Measurements from ENCODE around the gene PNKD.

PNKD gene

DNA sequence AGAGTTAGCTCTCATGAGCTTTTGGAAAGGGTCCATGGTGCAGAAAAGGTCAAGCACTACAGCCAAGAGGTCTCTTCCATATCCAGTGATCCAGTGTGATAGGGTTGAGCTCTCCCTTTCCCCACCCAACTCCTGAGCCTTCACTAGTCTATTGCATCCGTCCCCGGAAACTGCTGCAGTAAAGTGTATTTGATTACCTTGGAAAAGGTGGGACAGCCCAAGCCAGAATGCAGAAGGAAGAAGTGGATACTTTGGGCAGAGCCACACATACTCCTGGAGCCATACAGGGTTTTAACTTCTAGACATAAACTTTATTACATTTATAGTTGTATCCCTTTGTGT is 3.6 kb downstream of the PNKD start:
- no peak for DNase-seq

DNA sequence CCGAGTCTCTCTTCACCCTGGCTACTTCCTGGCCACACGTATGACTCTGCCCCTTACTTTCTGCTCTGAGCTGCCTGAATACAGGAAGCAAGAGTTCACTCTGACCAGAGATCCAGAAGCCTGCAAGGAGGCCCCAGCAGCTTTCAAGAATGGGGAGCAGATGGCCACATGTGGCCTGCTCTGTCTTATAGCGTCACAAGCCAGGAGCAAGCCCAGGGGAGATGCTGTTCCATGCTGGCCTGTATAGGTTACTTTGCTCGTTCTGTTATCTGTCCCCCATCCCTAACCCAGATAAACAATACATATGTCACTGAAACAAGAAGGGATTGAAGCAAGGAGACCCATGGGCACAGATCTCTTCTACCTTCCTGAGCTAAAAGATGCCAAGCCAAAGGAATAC is 4.3 kb downstream of the PNKD start:
- no peak for DNase-seq

DNA sequence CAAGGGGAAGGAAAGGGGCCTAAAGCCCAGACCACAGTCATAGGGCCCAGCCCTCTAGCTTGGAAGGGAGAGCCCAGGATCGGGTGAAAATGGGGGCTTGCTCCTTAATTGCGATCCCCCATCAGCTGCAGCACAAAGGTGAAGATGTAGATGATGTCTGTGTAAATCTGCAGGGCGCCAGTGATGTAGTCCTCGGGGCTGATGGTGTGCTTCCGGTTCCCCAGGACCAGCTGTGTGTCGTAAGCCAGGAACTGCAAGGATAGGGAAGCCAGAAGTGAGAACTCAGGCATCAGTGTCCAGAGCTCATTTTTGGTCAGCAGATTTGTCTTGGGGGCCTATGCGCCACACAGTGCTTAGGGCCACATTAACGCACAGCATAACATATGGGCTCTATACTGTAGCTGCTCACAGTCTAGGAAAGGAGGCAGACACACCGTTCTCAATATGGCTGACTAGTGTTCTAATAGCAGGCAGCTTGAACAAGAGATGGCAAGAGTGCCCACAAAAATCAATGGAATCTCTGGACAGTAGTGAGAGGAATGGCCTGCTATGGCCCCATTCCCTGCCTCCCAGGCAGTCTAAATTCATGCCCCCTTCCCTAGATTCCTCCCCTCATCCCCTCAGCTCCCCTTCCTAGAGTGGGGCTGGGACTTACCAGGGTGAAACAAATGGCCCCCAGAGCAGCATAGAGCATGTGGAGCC is 5.2 kb downstream of the PNKD start:
- no peak for DNase-seq

DNA sequence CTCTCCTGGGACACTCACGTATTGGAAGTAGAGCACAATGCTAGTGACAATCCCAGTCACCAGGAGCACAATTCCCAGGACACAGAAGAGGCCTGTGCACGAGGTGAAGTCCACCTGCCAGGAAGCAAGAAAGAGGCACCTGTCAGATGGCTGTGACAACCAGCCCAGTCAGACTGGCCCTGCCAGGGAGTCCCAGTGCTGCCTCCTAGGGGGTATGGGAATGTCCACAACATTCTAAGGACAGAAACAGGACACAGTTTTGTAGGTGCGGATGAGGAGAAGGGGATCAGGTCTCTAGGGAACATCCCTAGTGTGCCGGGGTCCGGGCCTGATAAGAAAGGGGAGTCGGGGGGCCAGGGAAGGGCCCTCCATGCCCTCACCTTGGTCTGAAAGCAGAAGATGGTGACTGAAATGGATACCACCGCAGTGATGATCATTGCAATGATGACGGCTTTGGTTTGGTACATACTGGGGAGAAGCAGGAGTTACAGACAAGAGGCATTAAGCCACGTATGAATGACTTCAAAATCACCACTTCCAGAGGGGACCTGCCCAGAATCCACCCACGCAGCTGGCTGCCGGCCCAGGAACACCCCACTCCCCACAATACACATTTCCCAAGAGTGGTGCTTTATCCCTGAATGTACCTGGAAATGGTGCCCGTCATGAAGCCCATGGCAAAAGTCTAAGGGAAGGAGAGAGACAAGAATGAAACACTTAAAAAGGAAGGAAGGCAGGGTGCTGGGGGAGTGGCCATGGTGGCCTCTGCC is 6.9 kb downstream of the PNKD start:
- DNase-seq: no peak

DNA sequence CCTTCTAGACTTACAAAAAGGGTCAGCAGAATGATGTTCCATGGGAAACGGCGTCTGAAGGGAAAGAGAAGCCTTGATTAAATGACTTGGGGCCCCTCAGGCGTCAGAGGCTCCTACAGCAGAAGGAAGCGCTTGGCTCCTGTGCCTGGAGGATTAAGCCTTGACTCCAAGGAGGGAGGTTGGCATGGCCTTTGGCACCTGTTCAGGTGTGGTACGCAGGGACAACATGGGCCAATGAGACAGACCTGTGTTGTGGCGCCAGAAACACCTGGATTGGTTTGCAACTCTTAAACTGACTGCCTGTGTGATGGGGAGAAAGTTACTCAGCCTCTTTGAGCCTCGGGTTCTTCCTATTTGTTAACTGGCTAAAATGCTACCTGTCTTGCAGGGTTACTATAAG is 7.6 kb downstream of the PNKD start:
- DNase-seq: no peak

DNA sequence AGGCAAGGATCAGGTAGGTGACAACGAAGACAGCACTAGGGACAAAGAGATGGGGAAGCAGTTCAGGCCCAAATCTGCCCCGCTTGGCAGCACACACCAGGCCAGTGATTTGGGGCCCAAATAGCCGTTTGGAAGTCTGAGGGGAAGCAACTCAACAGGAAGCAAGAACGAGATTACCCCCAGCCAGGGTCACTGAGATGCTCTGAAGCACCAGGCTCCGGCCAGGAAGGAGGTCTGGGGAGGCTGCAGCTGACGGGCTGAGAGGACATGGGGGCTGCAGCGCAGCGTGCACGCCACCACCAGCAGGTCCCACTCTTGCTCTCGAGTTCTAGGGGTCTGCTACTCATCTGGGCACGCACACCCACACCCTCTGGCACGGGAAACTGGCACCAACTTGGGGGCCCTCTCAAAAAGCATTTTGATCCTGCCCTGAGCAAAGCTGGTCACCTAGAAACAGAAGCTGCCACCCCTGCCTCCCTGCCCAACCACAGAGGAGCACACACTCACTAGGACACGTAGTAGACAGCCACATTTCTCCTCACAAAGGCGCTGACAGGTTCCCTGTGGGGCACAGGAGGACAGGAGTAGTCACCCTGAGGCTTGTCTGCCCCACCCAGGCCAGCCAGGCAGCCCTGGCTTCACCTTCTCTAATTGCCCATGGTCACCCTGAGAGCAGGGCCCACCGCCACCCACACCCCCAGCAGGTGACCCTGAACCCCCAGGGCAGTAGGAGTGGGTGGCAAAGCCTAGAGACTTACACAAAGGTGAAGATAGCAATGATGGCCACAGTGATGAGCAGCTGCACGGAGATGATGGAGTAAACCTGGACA is 8.4 kb downstream of the PNKD start:
- no peak for DNase-seq

DNA sequence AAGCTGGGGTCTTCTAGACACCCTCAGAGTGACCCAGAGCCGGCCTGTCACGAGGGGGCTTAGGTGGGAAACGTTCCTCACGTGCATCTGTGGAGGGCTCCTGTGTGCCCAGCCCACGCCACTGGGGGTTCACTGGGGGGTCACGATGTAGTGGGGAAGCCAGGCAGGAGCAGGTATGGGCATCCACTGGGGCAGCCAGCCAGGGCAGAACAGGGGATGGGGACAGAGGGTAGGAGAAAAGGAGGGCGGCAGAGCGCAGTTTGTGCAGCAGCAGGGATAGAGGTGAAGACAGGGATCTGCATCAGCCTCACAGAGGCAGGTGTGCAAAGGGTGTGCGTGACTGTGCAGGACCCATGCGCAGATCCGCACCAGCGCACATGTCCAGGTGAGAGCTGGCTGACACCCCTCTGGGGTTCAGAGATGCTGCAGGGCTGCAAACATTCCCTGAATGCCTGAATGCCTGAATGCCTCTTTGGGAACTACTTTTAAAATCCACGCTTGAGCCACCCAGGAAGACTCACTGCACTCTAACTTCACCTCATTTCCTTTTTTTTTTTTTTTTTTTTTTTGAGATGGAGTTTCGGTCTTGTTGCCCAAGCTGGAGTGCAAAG is 10.0 kb downstream of the PNKD start:
- no peak for DNase-seq

DNA sequence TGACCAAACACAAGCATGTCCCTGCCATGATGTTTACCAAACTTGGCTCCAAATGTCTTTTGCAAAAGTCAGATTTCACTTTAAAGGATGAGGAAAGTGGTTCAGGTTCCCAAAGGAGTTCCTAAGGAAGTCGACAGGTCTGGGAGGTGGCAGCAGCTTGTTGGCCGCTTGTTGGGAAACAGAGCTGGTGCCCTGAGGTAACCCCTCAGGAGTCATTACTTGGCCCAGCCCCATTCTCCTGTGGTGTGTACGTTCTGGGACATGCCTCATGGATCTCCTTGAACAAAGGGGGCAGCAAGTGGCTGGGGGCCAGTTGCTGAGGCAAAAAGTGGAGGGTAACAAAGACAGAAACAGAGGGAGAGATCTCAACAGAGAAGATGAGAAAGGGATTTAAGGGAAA is 11.1 kb downstream of the PNKD start:
- DNase-seq: no peak

DNA sequence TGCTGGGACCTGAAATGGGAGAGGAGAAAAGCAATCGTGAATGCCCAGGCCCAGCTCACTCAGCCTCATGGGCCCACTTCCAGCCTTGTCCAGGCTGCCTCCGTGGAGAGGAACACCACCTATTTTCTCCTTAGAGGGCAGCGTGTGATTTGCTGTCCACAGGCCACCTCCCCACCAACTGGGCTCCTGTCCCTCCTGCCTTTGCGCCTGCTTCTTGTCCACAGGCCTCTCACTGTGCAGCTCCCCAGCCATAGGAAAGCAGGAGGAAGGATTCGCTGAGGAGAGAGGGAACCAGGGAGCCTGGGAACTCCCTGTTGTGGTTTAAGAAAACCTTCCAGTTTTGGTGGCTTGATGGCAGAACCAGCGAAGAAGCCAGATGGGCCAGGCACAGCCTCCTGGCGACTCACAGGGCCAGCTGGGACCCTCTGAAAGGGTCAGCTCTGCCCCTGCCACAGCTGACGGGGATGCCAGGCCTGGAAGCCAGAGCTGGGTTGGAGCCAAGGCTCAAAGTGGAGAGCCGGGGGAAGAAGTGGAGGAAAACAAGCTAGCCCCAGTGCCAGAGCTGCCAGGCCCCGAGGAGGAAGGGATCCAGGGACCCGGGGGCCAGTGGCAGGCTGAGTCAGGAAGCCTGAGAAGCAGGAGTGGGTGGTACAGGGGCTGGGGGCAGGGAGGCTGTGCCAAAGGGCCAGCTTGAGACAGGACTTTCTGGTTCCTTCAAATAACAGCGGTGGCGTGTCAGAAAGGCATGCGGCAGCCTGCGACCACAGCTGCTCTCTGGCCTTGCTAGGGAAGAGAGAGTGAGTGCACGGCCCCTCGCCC is 12.1 kb downstream of the PNKD start:
- peak; percentile 18 for DNase-seq

DNA sequence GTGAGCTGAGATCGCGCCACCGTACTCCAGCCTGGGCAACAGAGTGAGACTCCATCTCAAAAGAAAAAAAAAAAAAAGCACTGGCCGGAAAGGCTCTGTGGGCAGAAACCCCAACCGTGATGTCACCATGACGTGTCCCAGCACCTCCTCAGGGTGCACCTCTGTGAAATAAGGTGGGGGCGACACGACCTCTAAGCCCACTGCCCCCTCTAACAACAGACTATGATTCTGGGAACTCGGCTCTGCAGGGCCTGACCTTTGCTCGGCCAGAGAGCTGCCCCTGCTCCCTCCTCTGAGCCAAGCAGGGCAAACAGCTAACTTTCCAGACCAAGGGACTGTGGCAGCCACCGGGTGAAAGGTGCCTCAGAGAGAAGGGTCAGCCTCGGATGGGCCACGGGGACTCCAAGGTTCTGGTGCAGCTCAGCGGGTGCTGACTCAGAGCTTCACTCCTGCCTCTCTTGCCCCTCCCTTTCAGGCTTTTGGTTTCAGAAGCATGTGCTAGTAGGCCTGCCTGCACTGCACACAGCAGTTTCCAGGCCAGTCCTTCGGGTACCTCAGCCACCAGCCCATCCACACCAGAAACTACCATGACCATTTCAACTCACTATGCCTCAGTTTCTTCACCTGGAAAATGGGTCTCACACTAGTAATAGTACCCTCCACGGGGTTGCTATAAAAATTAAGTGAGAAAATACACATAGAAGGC is 13.9 kb downstream of the PNKD start:
- DNase-seq: no peak

DNA sequence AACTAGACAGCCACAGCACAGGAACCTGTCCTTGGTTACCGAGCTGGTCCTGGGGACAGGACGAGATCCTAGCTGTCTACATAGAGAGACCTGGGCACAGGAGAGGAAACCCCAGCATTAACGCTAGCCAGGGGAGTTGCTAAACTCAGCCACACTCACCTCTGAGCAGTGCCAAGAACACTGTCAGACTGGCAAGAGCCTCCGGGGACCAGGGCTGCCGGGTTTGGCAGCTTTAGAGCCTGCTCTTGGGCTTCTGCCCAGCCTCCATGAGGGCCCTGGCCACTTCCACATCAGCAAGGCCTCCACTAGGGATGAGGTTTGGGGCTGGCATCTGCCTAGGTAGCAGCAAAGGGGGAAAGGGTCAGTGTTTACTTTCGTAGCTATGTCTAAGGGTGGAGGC is 15.3 kb downstream of the PNKD start:
- DNase-seq: peak; percentile 7

DNA sequence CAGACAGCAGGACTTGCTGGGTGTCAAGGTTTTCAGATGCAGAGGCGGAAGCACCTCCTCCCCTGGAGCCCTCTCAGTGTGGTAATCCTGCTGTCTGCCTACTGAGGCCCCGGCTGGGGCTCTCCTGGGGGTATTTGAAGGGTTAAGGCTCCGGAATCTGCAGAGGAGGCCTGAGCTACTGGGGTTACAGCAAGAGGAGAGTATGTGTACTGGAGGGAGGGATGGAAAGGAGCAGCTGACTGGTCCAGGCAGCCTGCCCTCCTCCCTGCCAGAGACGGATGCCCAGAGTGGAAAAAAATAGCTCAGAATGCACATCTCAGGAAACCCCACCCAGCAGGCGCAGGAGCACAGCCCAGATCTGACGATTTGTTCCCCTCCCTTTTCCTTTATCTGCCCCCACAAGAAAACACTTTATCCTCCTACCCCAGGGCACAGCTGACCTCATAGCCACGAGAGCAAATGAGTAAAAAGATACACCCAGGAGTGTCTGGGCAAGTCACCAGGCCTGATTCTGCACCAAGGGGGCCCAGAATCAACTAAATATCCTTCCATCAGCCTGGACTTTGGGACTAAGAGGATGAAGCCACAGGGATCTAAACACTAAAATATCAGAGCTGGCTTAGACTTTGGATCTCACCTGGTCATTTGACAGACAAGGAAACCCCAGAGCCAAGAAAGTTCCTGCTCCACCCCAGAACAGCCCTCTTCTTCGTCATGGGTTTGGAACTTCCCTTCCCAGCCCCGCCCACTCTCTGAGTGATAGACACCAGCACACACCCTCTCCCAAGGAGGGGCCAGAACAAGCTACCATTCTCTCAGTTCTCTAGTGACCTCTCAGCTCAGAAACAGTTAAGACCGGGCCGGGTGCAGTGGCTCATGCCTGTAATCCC is 16.5 kb downstream of the PNKD start:
- DNase-seq: no peak

DNA sequence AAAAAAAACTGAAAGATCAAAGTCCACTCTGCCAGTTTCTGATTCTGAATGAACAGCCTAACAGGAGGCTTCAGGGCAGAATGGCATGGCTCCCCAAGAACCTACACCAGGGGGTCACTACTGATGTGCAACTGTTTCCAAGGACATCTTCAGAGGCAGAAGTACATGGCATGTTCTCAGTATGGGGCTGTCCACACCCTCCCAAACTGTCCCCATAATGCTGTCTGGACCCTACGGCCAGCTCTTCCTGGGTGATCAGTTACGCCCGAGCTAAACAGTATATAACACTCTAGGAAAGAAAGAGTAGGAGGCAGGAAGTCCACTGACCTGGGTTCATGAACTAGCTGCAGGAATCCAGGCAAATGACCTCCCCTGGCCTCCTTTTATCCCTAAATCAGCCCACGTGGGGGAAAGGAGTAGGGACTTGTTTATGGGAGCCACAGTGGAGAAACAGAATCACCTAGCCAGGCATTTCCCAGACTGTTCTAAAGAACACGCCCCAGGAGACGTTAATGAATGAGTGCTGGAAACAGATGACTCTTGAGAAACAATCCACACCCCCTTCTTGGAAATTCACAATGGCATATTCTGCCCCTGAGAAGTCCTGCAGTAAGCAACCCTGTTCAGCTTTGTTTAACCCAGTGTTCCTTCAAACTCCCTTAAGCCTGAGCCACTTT is 19.5 kb downstream of the PNKD start:
- no peak for DNase-seq

DNA sequence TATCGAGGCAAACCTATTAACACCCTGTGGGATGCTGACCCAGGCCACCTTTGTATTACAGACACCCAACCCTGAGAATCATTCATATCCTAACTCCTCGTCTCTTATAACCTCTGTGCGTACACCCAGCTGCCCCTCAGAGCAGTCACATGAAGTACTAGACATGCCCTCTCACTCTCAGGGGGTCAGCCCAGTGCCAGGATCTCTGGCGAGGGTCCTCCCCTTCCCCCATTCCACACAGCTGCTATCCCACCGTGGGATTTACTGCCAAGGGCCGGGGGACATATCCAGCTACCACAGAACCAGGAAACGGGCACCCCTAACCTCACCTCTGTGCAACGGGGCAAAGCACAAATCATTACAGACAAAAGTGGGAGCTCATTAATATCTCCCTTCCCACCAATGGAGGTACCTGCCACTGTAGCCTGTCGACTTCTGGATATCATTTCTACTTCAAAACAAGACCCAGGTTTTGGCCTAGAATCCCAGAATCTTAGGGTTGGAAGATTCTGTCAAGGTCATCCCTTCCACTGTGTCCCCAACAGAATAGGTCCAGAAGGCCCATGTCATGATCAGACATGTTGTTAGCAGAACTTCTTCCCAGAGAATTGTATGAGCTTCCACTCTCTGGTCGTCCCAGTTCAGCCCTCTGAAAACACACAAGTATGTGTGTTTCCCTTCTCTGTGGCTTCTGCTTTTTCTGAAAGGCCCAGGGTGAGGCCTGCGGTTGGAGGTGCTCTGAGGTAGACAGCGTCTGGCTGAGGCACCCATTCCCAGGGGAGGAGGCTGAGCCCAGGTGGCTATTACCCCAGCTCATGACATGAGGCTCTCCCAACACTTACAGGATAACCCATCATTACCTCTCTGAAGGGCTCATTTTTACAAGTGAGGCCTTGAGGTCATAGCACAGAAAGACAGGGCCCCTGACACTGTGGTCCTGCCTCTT is 20.3 kb downstream of the PNKD start:
- no peak for DNase-seq

DNA sequence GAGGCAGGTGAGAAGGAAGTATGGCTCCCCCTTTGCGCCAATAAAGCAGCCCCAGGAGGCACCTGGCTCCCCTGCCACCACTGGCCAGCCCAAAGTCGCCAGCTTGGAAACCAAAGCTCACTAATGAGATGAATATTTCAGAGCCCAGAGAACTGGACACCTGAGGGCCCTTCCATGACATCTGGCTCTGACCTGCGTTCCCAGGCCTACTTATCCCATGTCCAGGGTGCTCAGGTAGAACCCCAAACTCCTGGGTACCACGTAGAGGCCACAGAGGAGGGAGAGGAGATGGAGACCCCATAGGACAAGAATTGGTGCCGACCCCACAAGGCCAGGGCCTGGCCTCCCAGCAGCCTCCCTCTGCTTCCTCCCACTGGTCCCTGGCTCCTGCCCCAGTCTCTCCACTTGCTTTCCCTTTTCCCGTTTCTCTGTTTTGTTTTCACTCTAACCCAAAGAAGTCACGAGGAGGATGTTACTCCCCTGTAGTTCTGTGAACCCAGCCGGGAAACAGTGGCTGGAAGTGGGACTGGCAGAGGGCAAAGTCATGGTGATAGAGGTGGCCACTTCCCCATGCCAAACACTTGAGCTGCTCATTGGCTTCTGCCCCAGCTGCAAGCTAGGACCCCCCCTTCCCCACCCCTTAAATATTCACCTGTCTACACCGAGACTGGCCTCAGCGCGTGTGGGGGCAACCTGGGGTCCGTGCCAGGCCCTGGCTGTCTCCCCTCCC is 21.2 kb downstream of the PNKD start:
- DNase-seq: no peak

DNA sequence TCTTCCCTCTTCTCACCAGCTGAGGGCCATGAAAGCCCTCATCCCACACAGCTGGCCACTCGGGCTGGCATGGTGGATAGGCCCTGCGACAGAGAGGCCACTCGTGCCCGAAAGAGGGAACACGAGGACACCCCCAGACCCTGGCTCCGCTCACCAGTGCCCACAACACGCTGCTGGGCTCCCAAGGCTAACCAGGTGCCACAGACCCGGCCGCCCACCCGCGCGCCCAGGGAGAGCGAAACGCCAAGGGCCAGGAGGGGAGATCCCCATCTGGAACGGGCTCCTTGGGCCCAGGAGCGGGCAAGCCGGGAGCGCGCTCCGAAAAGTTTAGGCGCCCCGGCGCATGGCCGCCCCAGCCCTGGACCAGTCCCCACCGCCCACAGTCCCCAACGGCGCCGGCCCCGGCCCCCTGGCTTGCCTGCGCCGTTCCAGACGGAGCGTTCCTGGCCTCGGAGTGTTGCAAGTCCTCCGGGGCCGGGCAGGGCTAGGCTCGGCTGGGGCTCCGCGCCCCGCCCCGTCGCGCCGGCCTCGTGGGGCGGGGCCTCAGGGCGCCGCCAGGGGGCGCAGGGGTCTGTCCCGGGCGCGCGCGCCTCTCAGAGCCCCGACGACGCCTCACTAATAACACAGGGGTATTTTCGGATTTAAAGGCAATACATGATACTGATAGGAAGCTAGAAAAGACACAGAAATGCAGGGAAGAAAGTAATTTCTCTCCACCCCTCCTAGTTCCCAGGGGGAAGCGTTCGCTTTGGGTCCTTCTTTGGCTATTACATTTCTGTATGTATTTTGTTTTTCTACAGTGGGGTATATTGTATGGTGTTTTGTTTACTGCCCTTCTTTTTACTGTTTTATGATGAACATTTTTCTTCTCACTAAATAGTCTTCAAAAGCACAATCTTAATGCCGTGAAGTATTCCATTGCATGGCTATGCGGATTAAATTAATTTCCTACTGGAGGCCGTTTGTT is 22.0 kb downstream of the PNKD start, which contains the start of gene TMBIM1:
Gene TMBIM1 (minus strand): TSS at position 456 of the 967 bp plus-strand sequence. CDS start 10,362 bp downstream, outside the sequence.
- DNase-seq: peak; percentile 13

Data from NCI-H2171 (cell line).